OCI-LY7 (cell line): ENCODE measurements around the gene SEC14L1. TPM values are rescaled to one million over a fixed set of nuclear protein-coding genes. Genes with fewer than 3 reads are reported as not detected.

ENCODE experiments used
- BruUV-seq: library from RNA; stranded (reverse); fragments of 400-500 nt; replicated peaks from 2 replicates; lab custom pipeline; 2021; lab: Mats Ljungman, UMichigan
- CTCF ChIA-PET: fragments of 300-600 bp; sonication (Branson Sonifier 250); formaldehyde crosslinking; loops from one replicate; lab custom pipeline; 2022; ENCODE audit warnings: antibody characterized with exemption; ENCODE audit not compliant: unreplicated experiment; lab: Charles Lee
- POLR2A ChIA-PET: fragments of 300-600 bp; sonication (Branson Sonifier 250); formaldehyde crosslinking; loops from one replicate; lab custom pipeline; 2022; ENCODE audit warnings: antibody characterized with exemption; lab: Charles Lee
- DNase-seq: peaks from one replicate; pipeline ENCODE4 v3.0.0-alpha.2; 2015; ENCODE audit warnings: low spot score
- H2AFZ ChIP-seq: fragments of 200-600 bp; sonication (generic), shearing (Covaris generic); 2 replicates; pipeline ENCODE4 v1.6.1; 2014; ENCODE audit warnings: mild to moderate bottlenecking, antibody characterized with exemption, low read length, moderate library complexity
- H3K27ac ChIP-seq: fragments of 200-600 bp; sonication (generic); 2 replicates; pipeline ENCODE4 v1.5.1; 2014; ENCODE audit warnings: mixed run types, low read depth, mild to moderate bottlenecking, moderate library complexity, low read length, inconsistent platforms; ENCODE audit not compliant: poor library complexity, severe bottlenecking
- H3K36me3 ChIP-seq: fragments of 200-600 bp; sonication (generic); 2 replicates; pipeline ENCODE4 v1.6.1; 2014; ENCODE audit warnings: mild to moderate bottlenecking, antibody characterized with exemption, low read length, moderate library complexity, mixed read lengths; ENCODE audit not compliant: insufficient read depth
- H3K4me1 ChIP-seq: fragments of 200-600 bp; sonication (generic); 2 replicates; pipeline ENCODE4 v1.5.1; 2014; ENCODE audit warnings: mild to moderate bottlenecking, low read length; ENCODE audit not compliant: insufficient read depth, poor library complexity, severe bottlenecking
- H3K4me2 ChIP-seq: fragments of 200-600 bp; sonication (generic); 2 replicates; pipeline ENCODE4 v1.6.1; 2014; ENCODE audit warnings: mild to moderate bottlenecking, low read length
- H3K4me3 ChIP-seq: fragments of 200-600 bp; sonication (generic); 2 replicates; pipeline ENCODE4 v1.5.1; 2014; ENCODE audit warnings: mild to moderate bottlenecking, low read depth, low read length; ENCODE audit not compliant: poor library complexity, severe bottlenecking
- H3K79me2 ChIP-seq: fragments of 200-600 bp; sonication (generic); 2 replicates; pipeline ENCODE4 v1.6.1; 2016; ENCODE audit warnings: low read depth, mild to moderate bottlenecking, low read length, moderate library complexity, mixed read lengths; ENCODE audit not compliant: insufficient read depth
- H3K9me2 ChIP-seq: fragments of 200-600 bp; sonication (generic); 2 replicates; pipeline ENCODE4 v1.6.1; 2016; ENCODE audit warnings: mild to moderate bottlenecking, low read length, mixed read lengths; ENCODE audit not compliant: insufficient read depth
- H3K9me3 ChIP-seq: fragments of 200-600 bp; sonication (generic); 2 replicates; pipeline ENCODE4 v1.6.1; 2014; ENCODE audit warnings: mild to moderate bottlenecking, mixed run types, low read length, mixed read lengths
- H4K20me1 ChIP-seq: fragments of 200-600 bp; sonication (generic); 2 replicates; pipeline ENCODE4 v1.6.1; 2014; ENCODE audit warnings: mild to moderate bottlenecking, antibody characterized with exemption, low read length, moderate library complexity, mixed read lengths; ENCODE audit not compliant: insufficient read depth
- CTCF ChIP-seq: fragments of 200-600 bp; sonication (generic); conservative IDR thresholded peaks from 2 replicates; pipeline ENCODE4 v1.5.1; 2014; ENCODE audit warnings: mild to moderate bottlenecking, antibody characterized with exemption, low read length, moderate library complexity, mixed read lengths
- EZH2phosphoT487 ChIP-seq: fragments of 200-600 bp; sonication (generic); IDR thresholded peaks from 2 replicates; pipeline ENCODE4 v1.6.1; 2018; ENCODE audit warnings: low read depth, borderline replicate concordance, mild to moderate bottlenecking, mixed run types, antibody characterized with exemption, low read length, moderate library complexity, mixed read lengths
- intact Hi-C: fragments of 100-400 bp; cut with micrococcal nuclease; formaldehyde crosslinking; loops from one replicate; pipeline ENCODE4 v1.10.0; 2022; ENCODE audit not compliant: unreplicated experiment
- total RNA-seq, 2 experiments: library from RNA; depleted of rRNA in 1 of 2; stranded (reverse); fragments of >200 nt in 1 of 2; shearing (Covaris generic) in 1 of 2; gene quantifications; 2 replicates each; pipeline ENCODE4 v1.2.3, GENCODE V29; 2014 to 2022

Gene SEC14L1
- total RNA-seq, 2 experiments from 2014 or later: 137 to 227 TPM

GRCh38 chr17:77128896-77129567 lies 11.7 kb upstream of the SEC14L1 start:
- CTCF ChIA-PET: no interaction called here
- BruUV-seq: no TSS peak
- Histone ChIP-seq H3K4me1 (peaks cover 13% of the 10 kb centered on the region), H3K4me2 (no peak overlapping the region), H3K79me2 (no peaks in the 10 kb centered on the region), H3K9me3 (no peaks in the 10 kb centered on the region), H4K20me1 (no peaks in the 10 kb centered on the region), H3K9me2 (no peaks in the 10 kb centered on the region), H3K36me3 (no peaks in the 10 kb centered on the region), H3K4me3 (no peak overlapping the region), H2AFZ (no peak overlapping the region), H3K27ac (no peak overlapping the region)
- POLR2A ChIA-PET: interaction anchor here (0.6 to 2.1 kb wide), 2 partner anchors 10 to 487 kb away, joined by 3 to 11 read pairs; partner anchors contain the start of gene SEC14L1
- TF ChIP-seq EZH2phosphoT487 (no peak), CTCF (no peak)
- intact Hi-C loops: no loop called here
- DNase-seq: no peak

- Histone ChIP-seq H3K79me2 (no peaks in the 10 kb centered on the region), H4K20me1 (no peaks in the 10 kb centered on the region), H2AFZ (no peak overlapping the region), H3K27ac (no peak overlapping the region), H3K4me1 (peaks cover 13% of the 10 kb centered on the region), H3K4me2 (no peak overlapping the region), H3K9me2 (no peaks in the 10 kb centered on the region), H3K36me3 (no peaks in the 10 kb centered on the region), H3K9me3 (no peaks in the 10 kb centered on the region), H3K4me3 (no peak overlapping the region)
- CTCF ChIA-PET: no interaction called here
- TF ChIP-seq CTCF: no peak
- TF ChIP-seq EZH2phosphoT487: no peak
- POLR2A ChIA-PET: no interaction called here
- no TSS peak for BruUV-seq
- intact Hi-C loops: no loop called here
- no peak for DNase-seq
Measured at GRCh38 chr17:77129568-77130301, 11.0 kb upstream of the SEC14L1 start.

- Histone ChIP-seq H3K36me3 (no peaks in the 10 kb centered on the region), H3K9me3 (no peaks in the 10 kb centered on the region), H3K4me2 (no peak overlapping the region), H3K4me1 (peaks cover 13% of the 10 kb centered on the region), H3K4me3 (no peak overlapping the region), H4K20me1 (no peaks in the 10 kb centered on the region), H2AFZ (no peak overlapping the region), H3K9me2 (no peaks in the 10 kb centered on the region), H3K79me2 (no peaks in the 10 kb centered on the region), H3K27ac (no peak overlapping the region)
- DNase-seq: no peak
- POLR2A ChIA-PET: no interaction called here
- intact Hi-C loops: no loop called here
- CTCF ChIA-PET: no interaction called here
- TF ChIP-seq CTCF: no peak
- no peak for TF ChIP-seq EZH2phosphoT487
- no TSS peak for BruUV-seq
Measured at GRCh38 chr17:77130525-77130924, 10.2 kb upstream of the SEC14L1 start.
